Muscle of back (tissue), 11 donors: ENCODE data around the gene CDH23. TPM values are rescaled to one million over a fixed set of nuclear protein-coding genes. Genes with fewer than 3 reads are reported as not detected.

Experiments
- DNase-seq, 3 donors: peaks; one replicate each; pipeline versions ENCODE4 v3.0.0 to v3.0.0-alpha.2; 2013
- polyA plus RNA-seq, 10 donors: library from polyadenylated mRNA; unstranded; fragments of 120-200 nt; gene quantifications; one replicate each; pipeline ENCODE4 v1.2.1, GENCODE V29; 2013; ENCODE audit not compliant: insufficient read length in 10 of 10

CDH23 gene
- polyA plus RNA-seq, 10 donors = 3.1 to 5.7 (median 4.1) TPM

DNA sequence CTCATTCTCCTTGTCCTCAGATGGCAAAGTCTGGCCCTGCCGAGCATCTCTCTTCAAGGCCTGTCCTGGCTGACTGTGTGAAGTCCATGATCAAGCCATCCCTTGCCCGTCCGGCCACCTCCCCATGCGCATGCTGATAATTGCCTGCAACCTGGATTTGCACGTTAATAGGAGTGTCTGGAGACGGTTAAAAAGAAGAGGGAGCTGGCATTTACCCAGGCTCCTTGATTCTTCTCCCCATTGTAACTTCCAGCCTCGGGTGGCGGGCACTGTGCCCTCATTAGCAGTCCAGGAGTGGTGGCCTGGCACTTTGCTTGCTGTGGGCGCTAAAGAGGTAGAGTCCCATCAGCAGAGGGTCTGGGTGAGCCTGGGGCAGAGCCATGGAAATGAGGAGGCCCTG is 165.5 kb downstream of the CDH23 start:
- DNase-seq = no peak

DNA sequence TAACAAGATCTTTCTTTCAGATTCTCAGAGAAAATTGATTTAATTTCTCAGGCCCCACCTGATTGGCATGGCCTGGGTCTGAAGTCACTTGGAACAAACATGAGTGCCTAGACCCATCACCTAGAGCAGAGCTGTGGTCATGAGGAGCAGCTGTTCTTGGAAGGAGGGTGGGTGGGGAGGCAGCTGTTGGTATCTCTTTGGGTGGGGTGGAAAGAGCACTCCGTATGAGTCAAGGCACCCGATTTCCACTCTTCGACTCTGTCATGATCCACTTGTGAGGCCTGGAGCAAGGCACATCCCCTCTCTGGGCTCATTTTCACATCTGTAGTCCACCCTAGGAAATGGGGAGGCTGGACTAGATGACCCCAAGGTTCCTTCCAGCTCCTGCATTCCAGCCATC is 166.2 kb downstream of the CDH23 start:
- no peak for DNase-seq

DNA sequence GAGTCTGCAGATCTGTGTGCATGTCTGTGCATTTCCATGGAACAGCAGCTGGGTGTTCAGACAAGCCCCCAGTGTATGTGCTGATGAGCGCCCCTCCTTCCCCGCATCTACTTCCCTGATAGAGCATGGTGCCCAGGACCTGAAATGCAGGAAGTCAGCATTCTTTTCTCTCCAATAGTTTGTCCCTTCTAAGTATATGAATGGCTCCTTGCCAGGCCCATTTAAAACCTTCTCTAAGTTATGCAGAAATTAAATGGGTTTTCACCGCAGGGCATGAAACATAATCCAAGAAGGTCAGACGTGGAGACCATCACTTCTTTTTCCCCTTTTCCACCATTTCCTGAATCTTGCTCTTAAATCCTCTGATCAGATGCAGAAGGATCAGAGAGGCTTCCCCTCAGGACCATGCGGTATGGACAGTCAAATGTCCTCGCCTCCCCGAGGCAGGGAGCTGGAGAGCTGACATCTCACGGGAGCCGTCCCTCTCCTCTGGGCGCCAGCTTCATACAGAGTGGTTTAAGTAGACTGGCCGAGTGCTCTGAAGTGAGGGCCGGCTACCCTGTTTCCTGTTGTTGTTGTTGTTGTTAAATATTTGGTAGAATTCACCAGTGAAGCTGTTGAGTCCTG is 167.6 kb downstream of the CDH23 start:
- DNase-seq = no peak

DNA sequence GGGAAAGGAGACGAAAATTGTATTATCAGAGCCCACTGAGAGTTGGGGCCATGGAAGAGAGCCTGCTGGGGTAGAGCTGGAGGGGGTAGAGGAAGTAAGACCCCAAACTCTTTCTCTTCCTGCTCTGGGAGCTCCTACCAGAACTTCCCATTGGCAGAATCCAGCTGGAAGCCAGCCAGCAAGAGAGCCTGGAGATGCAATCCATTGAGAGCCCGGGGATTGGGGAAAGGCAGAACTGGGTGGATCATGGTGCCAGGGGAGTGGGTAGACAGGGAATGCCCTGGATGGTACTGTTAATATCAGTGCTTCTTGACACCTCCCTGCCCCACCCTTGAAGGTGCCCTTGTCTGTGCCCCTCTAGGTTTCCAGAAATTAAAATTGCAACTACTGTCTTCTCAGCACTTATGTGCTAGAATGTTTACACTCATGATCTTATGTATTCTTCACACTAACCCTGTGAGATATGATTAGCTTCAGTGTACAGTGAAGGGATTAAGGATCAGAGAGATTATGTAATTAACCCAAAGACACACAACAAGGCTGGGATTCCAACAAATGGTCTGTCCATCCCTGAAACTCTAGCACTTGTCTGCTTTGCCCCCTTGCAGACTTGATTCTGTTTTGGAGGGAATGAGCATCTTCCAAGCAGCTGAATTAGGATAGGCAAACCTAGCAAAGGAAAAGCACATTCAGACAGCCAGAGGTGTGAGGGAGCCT is 168.7 kb downstream of the CDH23 start:
- no peak for DNase-seq

DNA sequence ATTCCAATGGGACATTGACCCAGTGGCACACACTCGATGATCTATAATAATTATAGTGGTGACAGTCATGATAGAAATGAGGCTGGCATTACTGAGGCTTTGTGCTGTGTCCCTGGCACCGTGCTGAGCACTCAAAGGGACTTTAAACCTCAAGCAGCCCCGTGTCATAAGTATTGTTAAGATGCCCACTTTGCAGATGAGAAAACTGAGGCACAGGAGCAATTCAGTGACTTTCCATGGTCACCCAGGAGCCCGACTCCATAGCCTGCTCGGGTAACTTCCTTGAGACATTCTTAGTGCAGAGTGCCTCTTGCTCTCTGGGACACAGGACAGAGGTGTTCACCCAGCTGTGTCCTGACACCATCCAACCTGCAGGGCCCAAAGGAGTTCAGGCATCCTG is 170.3 kb downstream of the CDH23 start:
- no peak for DNase-seq

DNA sequence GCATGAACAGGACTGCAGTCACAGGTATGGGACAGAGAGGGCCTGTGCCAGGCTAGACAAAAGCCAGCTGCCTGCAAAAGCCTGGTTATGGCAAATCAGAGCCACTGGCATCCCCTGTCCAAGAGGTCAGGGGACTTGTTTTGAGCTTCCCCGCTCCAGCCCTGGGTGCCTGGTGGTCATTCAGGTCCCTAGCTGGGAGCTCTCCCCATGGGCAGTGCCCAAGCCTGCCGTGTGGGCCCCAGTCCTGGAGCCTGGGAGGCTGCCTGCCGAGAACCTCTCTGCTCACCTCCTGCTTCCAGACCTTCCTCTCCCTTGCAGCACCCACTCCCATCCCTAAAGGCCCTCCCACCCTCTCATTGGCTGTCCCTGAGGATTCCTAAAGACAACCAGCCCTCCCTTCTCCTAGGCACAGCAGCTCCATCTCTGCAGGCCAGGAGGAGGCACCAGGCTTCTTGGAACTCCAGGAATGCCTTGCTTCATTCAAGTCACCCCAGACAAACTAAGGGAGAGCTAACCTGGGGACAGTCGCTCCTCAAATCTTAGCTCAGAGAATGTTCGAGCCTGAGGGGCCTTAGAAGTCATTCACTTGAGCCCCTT is 172.3 kb downstream of the CDH23 start:
- no peak for DNase-seq

DNA sequence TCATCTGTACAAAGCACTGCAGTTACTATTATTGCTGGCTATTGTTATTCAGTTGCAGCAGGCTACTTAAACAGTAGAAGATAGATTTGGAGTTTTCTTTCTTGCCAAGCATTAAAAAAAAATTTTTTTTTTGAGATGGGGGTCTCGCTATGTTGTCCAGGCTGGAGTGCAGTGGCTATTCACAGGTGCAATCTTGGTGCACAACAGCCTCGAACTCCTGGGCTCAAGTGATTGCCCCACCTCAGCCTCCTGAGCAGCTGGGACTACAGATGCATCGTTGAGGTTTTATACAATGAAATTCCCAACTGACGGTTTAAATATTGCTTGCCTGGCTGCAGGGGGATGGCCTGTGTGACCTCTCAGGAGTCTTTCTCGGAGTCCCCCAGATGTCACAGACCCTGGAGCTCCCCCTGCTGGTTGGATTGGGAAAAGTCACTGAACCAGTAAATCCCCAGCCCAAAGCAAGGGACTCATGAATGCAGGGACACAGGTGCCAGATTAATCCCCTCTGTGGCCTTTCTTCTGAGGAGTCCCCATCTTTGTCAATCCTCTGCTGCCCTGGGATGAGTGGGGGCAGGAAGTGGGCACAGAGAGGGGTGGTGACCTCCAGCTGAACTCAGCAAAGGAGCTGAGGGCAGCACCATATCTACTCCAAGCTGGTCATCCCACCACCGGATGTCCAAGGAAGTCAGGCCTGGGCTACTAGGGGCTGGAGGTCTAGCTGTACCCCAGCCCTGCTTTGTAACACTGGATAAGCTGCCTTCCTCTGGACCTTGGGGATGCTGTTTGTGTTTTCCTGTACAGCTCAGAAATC is 173.3 kb downstream of the CDH23 start:
- peak; percentile 52 to 77 (median 75) for DNase-seq

DNA sequence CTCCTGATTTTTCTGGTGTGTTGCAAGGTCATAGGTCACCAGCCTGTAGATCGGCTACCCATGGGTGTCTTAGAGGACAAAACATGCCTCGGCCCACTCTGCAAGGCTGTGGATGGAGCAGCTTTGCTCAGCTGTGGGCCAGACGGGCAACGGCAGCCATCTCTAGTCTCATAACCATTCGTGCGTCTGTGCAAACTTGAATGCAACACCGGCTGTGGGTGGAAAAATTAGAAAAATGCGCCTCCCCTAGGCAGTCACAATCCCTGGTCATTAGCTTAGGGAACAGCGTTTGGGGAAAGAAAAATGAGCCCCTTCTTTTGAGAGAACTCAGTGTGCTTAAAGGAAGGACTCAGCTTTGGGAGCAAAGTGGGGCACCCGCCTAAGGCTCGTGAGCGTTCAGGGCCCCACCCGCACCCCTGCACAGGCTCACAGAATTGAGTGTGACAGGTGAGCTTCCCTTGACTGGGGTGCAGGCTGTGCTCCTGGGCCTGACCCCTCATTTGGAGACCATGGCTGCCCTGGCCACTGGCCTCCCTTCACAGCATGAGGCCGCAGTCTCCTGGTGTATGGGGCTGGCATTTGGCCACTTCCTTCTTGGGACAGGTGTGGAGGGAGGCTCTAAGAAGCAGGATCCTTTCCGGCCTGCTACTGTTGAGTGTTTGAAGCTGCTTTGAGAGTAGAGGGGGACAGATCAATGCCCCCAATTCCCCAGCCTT is 174.9 kb downstream of the CDH23 start:
- no peak for DNase-seq

DNA sequence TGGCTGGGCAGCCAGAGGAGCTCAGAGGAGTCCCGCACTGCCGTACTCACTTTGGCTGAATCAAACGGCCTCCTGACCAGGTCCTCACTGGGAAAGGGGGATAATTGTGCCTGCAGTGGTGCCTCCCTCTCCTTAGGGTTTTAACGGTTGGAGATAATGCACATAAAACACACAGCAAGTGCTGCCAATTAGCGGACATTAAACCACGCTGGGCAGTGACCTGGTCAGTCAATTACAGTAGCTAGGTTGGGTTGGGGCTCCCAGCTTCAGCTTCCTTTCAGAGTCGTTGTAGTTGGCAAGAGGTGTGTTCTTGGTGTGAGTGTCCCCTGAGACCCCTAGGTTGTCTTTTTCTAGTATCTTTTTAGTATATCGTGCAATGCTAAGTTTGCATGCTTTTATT is 176.2 kb downstream of the CDH23 start:
- DNase-seq = no peak

DNA sequence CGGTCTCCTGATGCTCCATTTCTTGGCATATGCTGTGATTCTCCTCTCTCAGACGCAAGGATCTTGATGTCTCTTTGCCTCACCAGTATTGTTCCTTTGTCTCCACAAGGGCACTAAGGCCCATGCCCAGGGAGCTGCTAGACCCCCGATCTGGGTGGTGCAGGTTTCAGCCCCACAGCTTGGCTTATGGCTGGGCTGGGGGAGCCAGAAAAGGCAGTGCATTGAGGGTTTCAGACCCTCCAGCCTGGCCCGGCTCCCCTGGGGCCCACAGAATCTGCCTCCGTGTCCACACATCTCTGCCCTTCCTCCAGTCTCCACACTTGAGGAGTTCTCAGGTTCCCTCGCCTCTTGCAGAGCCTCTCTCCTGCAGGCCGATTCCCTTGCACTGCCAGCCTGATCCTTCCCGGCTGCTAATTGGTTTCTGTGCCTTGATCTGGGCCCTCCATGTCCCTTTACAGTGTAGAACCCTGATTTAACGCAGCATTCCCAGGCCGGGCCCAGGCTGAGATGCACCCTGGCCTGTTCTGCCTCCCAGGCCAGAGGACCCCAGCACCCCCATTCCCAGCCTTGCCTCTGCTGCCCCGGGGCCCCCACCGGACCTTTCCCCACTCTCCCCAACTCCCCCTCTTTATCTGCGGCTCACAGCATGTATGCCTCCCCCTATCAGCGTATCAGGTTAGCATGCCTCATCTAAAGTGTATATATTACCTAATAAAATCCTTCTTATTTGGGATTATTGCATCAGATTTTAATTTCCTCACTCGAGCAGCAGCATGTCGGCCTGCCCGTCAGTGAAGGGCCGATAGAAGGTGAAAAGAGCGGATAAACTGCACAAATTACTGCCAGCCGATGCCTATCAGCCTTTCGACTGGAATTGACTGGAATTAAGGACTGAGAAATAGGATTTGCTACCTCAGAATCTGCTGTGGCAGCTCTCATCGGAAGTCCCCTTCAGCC is 177.1 kb downstream of the CDH23 start:
- DNase-seq = no peak

DNA sequence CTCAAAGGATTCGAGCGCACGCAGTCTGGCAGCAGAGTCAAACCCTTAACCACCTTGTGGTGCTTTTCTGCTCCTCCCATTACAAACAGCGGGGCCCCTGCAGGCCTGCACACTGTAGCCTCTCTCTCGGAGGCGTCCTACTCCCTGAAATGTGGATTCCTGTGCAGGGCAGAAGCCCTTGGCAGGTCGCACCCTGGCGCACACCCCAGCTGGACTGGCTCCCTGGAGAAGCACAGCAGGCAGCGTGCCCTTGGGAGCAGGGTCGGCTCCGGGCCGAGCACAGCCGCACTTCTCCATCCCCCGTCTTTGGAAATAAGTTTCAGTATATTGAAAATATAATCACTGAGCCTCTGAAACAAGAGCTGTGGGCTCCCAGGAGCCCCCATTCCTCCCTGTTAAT is 178.7 kb downstream of the CDH23 start:
- DNase-seq = peak in 1 of 3 donors; percentile 54

DNA sequence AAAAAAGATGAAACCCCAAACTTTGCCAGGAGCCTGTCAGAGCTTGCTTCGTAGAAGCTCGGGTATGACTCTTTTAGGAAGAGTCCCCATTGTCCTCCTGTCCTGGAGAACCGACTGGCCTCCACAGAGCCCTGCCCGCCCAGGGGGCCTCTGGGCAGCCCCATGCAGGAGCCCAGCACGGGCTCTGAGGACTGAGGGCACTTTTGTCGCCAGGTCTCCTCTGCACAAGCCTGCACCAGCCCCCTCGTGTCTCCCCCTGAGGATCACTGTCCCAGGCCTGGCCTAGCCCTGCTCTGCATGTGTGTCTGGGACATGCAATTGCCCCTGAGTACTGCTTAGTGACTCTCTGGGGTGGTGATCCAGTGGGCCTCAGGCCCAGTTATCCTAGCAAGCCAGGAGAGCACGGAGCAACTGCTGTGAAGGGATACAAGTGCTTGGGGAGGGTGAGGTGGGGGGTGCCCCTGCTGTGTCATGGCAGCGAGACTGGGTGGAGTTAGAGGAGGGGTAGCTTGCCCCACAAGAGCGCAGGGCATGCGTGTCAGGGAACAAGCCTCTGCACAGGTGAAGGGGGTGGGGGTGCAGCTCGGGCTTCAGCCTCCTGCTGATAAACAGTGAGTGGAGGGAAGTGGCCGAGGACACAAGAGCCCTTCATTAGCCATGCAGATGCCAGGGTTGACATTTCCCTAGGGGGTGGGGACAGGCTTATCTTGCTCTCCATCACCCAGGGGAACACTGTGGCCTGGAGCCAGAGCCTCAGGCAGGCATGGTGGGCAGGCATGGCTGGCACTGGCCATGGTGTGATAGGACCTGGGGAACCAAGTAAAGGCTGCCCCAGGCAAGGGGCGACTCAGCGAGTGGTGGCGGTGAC is 179.4 kb downstream of the CDH23 start:
- no peak for DNase-seq

DNA sequence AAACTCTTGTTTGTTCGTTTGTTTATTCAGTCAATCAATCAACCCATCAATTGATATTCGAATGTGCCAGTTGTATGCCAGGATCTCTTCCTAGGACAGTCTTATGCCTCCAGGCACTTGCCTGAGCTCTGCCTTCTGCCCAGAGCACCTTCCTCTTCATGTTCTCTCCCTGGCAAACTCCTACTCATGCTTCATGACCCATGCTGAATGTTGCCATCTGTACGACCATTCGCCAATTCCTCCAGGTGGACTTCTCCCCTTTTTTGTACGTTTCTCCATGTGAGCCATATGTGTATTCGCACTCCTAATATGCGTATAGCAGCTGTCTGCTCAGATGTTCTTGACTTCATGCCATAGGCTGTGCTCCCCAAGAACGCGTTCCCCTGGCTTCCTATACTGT is 180.1 kb downstream of the CDH23 start:
- DNase-seq = no peak

DNA sequence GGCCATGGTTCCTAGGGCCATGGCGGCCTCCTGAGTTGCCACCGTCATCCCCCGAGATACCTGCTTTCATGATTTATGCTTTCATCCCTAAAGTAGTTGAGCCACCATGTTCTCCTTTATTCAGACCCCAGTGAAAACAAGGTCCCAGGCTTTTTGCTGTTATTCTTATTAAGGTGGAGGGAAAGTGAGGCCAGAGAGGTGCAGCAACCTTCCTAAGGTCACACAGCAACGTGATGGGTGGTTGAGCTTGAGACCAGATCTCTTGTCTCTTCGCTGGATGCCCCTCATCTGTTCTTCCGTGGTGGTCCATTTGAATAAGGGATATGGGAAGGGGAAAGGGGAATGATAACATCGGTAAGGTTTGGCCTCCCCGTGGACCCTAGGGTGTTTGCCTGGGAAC is 180.6 kb downstream of the CDH23 start:
- no peak for DNase-seq

DNA sequence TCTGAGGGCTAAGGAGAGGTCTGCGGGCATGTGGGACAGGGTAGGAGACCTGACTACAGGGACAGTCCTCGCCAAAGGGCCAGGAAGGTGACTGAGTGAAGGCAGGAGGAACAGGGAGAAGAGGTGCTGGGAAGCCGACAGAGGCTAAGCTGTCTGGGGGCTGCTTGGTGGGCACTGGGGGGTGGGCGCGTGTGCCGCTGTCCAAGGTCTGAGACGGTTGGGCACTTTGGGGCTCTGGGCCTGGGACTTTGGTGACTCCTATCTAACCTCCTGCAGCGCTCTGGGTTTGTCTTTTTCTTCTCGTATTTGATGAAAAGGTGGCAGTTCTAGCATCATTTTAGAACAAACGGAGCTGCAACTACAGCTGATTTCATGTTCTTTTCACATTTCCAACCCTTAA is 181.3 kb downstream of the CDH23 start:
- DNase-seq = no peak

DNA sequence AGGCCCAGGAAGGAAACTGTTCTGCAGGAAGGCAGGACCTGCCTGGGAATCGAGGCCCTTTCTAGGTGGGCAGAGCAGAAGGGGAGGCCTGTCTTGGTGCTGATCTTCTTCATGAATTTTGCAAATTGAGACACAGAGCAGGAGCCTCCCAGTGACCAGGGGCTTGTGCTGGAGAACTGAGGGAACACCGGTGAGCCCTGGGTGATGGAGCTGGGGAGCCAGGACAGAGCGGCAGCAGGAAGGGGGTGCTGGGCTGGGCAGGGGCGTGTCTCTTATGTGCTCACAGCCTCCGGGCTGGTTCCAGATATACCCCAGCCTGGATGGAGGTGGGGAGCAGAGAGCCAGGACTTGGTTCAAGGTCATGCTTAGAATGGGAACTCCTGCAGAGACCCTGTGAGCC is 182.9 kb downstream of the CDH23 start:
- DNase-seq = no peak

DNA sequence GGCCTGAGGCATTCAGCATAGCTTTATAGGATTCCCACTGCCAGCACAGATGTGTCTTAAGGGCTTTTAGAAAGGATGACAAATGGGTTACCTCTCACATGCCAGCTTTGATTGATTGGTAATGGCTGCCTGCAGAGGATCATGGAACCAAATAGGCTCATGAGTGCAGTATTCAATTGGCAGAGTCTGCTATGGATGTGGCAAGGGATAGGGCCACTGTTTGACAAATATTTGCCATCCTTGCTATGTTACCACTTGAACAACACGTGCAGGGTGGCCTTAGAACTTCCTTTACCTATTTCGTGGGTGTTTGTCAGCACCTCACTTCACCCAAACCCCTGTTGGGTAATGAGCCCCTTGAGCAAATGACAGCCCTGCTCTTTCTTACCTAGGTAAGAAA is 183.7 kb downstream of the CDH23 start:
- no peak for DNase-seq

DNA sequence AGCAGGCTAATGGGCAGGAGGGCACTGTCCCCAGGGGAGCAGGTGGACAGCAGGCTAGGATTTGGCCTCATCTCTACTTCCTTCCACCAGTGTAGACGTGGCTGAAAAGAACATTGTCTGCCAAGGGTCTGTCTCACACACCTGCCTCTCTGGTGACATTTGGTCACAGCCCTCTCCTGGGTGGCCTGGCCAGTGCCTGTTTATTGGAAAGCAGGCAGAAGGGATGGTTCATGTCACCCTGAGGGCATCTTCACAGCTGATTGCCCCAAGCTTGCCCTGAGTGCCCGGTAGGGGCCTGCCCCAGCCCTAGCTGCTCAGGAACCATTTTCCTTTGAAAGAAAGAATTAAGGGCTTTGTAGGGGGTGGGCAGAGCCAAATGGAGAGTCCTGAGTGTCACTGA is 184.2 kb downstream of the CDH23 start:
- no peak for DNase-seq

DNA sequence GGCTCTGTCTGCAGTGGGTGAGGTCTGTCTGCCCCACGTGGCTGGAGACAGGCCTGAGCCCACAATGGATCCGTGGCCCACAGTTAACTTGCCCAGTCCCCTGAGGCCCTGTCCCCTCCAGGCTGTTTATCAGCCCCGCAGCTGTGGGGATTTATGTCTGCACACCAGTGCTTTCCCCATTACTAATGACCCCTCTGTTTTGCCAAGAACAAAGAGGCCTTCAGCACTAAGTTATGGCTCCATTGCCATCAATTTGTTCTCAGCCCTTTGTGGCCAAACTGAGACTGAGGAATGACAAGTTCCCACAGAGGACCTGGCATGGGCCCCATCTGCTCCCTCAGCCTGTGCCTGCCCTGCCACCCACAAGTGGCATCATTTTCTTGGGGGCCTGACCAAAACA is 184.7 kb downstream of the CDH23 start:
- no peak for DNase-seq

DNA sequence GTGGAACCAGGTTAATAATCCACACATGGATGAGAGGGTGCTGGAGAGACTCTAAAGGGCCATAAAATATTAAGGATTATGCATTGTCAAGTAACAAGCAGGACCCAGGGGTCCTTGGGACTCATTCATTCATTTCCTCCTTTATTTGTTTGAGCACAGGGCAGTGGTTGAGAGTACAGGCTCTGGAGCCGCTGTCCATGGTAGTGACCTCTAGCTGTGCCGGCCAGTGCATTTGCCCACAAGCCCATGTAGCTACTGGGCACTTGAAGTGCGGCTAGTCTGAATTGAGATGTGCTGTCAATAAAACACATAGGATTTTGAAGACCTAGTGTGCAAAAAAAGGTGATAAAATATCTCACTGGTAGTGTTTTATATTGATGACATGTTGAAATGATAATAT is 185.3 kb downstream of the CDH23 start:
- peak in 2 of 3 donors; percentile 52 to 59 for DNase-seq
